HG02588 (cell line): ENCODE results near the gene TECPR1.

Source experiments
- ATAC-seq: cut with Tn5 transposase; IDR thresholded peaks from one replicate; pipeline ENCODE4 v1.9.1; 2021; ENCODE audit warnings: mild to moderate bottlenecking, moderate library complexity; ENCODE audit not compliant: unreplicated experiment

The TECPR1 gene

DNA sequence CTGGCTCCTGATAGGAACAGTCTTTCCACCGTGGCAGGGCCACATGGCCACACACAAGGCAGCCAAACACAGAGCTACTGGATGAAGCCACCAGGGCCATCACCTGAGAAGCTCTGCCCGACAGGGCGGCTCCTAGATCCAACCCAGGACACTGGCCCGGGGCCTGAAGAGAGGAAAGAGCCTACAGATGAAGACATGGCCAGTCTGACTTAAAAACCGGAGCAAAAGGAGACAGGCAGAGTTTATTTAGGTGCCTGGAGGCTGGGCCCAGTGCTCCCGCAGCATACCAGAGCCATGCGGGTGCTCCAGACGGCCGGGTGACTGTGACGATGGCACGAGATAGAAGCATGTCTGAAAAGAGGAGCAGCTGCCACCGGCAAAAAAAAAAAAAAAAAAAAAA is 3.9 kb downstream of the TECPR1 start:
- no peak for ATAC-seq

DNA sequence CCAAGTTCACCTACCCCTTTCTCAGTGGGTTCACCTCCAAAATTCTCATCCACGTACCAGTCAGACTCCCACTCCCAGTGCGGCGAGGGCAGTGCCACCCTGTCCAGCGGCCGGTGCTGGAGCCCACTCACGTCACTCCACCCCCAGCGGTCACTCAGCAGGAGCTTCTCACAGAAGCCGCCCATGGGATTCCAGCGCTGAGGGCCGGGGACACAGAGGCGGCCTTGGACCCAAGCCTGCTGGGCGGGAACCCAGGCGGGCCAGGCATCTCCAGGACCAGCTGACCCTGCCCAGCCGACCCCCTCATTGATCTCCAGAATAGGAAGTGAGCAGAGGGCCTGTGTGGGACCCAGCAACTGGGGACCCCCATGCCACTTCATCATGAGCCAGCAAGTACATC is 7.2 kb downstream of the TECPR1 start:
- no peak for ATAC-seq

DNA sequence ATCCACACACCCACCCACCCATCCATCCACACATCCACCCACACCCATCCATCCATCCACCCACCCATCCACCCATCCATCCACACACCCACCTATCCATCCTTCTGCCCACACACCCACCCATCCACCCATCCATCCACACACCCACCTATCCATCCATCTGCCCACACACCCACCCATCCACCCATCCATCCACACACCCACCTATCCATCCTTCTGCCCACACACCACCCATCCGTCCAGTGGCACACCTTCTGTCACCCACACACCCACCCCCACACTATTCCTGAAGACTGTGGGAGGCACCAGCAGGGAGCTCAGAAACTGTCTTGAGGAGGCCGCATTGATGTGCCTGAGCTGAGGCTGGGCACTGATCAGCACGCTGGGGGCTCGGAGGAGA is 9.1 kb downstream of the TECPR1 start:
- no peak for ATAC-seq

- ATAC-seq, result no peak
Measured at GRCh38 chr7:98242342-98242741, 9.7 kb downstream of the TECPR1 start.

GRCh38 chr7:98241674-98242241 is 10.3 kb downstream of the TECPR1 start:
- ATAC-seq, result no peak

GRCh38 chr7:98240961-98241673 is 10.9 kb downstream of the TECPR1 start:
- ATAC-seq, result peak; percentile 53

DNA sequence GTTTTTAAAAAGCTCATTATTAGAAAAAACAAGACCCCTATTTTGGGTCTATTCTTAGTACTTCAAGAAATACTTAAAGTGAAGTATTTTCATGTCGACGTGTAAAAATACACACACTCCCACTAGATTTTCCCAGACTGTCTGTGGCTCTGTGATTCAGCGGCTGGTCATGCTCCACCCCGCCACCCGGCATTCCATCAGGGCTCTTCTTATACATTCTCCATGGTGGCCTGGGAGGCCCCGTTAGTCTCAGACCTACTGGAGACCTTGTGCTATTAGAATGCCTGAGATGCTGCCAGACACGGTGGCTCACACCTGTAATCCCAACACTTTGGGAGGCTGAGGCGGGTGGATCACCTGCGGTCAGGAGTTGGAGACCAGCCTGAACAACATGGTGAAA is 13.1 kb downstream of the TECPR1 start:
- no peak for ATAC-seq

- ATAC-seq, result no peak
Measured at GRCh38 chr7:98238076-98238475, 14.0 kb downstream of the TECPR1 start.

DNA sequence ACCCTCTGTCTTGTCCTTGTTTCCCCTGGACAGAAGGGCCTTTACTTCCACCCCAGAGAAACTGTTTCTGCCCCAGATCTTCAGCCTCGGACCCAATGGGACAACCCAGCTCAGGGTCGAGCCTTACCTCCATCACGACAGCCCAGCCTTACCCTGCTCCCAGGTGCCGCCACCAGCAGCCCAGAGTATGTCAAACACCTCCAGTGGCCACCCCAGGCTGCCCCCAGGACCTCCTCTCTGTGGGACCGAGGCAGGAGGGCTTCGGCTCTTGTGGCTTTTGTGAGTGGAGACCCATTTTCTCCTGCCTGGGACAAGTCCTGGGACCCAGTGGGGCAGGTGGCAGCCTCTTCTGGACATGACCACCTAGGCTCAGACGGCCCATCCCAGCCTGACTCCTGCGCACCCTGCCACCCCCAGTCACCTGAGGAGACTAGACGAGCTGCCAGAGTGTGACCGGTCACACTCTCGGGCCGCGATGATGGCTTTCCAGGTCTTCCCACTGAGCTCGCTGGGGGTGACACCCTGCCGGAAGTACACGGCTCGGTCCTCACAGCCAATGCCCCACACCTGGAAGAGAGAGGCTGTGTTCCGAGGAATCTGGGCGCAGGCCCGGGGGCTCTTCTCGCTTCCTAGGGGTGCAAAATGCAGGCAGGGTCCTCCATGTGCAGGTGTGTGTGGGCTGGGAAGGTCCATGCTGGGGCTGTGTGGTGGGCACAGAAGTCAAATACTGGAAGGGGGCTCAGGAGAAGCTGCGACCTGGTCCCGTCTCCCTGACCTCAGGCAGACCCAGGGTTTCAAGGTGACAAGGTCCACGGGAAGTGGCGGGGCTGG is 15.5 kb downstream of the TECPR1 start:
- no peak for ATAC-seq

DNA sequence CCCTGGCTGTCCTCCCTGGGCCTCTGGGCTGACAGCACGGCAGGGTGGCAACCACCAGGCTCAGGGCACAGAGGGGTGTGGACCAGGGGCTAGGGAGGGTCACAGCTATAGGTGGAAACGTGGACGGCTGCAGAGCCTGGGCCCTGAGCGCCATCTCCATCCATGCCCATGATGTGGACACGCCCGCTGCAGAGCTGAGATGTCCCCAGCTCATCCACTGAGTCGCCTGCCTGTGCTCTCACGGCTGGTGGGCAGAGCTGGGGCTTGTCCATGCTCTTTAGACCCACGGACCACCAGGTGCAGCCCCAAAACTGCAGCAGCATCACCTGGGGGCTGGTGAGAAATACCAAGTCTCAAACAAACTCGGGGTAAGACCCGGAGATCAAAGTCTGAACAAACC is 16.1 kb downstream of the TECPR1 start:
- no peak for ATAC-seq

DNA sequence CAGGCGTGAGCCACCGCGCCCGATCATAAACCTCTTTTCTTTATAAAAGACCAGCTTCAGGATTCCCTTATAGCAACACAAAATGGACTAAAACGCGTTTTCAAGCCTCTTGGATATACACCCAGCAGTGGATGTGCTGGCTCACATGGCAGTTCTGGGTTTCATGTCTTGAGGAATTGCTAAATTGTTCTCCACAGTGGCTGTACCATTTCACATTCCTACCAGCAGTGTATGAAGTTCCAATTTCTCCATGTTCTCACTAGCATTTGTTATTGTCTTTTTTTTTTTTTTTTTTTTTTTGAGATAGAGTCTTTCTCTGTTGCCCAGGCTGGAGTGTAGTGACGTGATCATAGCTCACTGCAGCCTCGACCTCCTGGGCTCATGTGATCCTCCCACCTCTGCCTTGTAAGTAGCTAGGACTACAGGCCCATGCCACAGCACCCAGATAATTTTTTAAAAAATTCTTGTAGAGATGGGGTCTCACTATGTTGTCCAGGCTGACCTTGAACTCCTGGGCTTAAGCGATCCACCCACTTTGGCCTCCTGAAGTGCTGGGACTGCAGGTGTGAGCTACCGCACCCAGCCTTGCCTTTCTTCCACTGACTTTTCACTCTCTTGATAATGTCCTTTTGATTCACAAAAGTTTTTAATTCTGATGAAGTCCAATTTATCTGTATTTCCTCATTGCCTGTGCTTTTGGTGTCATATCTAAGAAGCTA is 17.4 kb downstream of the TECPR1 start:
- no peak for ATAC-seq

GRCh38 chr7:98233219-98234070 is 18.6 kb downstream of the TECPR1 start:
- ATAC-seq, result no peak

DNA sequence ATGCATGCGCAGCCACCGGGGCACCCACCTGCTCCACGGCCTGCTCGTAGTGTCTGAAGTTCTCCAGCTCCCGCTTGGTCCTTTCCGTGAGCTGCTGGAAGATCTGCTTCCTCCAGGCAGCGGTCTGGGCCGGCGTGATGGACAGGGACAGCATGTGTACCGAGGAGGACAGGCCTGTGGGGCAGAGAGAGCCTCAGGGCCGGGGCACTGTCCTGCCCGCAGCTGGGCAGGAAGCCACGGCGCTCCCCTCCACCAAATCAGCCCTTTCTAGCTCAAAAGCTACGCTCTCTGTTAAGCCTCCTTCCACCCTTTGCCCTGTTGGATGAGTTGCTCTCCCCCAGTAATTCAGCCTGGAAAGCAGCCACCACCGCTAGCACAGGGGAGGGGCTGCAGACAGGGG is 19.2 kb downstream of the TECPR1 start:
- no peak for ATAC-seq

- ATAC-seq, result no peak
Measured at GRCh38 chr7:98232263-98232585, 19.8 kb downstream of the TECPR1 start.

DNA sequence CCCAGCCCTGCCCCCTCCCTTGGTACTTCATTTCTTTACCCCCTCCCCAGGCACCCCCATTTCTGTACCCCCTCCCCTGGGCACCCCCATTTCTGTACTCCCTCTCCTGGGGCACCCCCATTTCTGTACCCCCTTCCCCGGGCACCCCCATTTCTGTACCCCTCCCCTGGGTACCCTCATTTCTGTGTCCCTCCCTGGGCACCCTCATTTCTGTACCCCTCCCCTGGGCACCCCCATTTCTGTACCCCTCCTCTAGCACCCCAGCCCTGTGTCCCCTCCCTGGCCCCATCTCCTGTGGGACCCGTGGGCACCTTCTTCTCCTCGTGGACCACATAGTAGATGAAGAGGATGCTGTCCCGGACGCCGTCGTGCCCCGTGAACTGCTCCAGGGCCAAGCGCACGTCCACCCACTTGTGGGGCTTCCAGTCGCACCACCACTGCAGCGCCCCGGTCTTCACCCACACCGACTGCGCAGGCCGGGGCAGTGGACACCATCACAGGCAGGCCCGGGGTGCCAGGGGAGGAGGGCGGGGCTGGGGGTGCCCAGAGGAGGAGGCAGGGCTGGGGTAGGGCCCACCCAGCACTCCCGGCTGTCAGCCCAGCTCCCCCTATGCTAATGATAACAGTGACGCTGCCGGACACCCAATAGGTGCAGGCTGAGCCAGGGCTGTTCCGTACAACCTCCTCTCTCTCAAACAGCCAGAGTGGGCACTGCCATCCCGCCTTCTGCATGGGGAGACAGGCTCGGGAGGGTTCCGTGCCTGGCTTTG is 20.4 kb downstream of the TECPR1 start:
- ATAC-seq, result no peak

DNA sequence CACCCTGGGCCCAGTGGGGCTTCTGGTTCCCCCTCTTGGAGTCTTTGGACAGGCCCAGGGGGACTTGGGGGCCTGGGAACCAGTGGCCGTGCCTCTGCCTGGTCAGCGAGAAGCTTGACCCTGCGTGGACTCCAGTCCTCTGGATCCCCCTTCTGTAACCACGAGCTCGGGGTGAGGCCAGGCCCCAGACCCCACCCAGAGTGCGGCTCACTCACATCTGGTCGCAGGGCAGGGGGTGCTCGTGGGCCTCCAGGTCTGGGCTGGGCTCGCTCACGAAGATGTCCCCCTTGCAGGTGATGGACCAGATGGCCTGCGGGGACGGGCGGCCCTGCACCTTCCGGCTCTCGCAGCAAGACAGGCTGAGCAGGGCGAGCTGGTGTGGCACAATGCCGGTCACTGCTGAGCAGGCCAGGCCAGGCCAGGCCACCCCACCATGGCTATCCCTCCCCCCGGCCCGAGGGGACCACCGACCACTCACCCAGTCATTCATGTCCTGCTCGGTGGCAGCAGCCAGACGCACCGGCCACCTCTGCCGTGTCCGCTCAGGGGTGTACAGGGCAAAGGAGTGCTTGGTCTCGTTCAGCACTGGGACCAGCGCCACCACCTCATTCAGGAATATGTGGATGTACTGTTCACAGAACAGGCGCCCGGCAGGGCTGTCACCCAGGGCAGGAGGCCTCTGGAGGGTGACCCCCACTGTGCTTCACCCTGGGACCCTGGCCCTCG is 21.1 kb downstream of the TECPR1 start:
- ATAC-seq, result no peak

GRCh38 chr7:98229991-98230745 is 21.9 kb downstream of the TECPR1 start:
- no peak for ATAC-seq

DNA sequence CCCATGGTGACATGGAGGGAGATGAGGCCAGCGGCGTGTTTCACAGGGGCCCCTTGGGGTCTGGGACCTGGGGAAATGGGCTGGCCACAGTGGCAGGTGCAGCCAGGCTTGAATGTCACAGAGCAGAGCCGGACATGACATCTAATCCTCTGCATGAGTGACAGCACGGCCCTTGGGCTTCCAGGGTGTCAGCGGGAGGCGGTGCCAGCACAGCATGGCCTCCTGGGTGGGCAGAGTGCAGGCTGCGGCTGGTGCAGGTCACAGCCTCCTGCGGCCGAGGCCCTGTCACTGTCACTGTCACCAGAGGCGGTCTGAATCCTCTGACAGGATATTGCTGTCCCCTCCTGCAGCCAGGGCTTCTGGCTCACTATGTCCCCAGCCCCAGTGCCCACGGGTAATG is 22.6 kb downstream of the TECPR1 start:
- no peak for ATAC-seq

DNA sequence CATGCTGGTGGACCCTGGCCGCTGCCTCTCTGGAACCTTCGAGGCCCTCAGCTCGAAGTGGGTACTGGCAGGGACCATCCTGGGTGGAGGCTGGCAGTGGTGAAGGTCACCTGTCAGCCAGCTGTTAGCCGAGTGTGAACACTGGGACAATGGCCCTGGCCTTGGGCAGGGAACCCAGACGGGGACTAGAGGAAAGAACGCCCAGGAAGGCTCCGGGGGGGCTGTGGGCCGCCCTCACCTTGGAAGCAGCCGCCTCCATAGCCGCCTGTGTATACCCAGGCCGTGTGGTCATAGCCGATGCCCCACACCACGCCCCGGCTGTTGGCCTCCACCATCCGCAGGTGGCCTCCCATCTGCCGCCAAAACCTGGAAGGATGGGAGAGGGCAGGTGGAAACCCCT is 23.2 kb downstream of the TECPR1 start:
- ATAC-seq, result no peak
